ENCODE measurements around the gene ANO5. TPM values are rescaled to one million over a fixed set of nuclear protein-coding genes. Genes with fewer than 3 reads are reported as not detected.

The ANO5 gene
- total RNA-seq, 1 donor from 2014 or later, result 1.6 TPM

GRCh38 chr11:22199243-22199642 is 6.4 kb downstream of the ANO5 start:
- TF ChIP-seq CTCF (conservative IDR thresholded peaks at IDR 0.05; ENCODE audit: low read depth, low read length), result no peak
- DNase-seq (ENCODE audit: low read depth), result no peak
- no peak overlapping the region for H3K4me3 ChIP-seq (ENCODE audit: low read depth, low read length)

- DNase-seq (ENCODE audit: low read depth), result no peak
- TF ChIP-seq CTCF (conservative IDR thresholded peaks at IDR 0.05; ENCODE audit: low read depth, low read length), result no peak
- H3K4me3 ChIP-seq (ENCODE audit: low read depth, low read length), result no peak overlapping the region
Measured at GRCh38 chr11:22203281-22203680, 10.4 kb downstream of the ANO5 start.

- no peak for DNase-seq (ENCODE audit: low read depth)
- TF ChIP-seq CTCF (conservative IDR thresholded peaks at IDR 0.05; ENCODE audit: low read depth, low read length), result no peak
- no peak overlapping the region for H3K4me3 ChIP-seq (ENCODE audit: low read depth, low read length)
Measured at GRCh38 chr11:22207162-22207561, 14.3 kb downstream of the ANO5 start.

- no peak overlapping the region for H3K4me3 ChIP-seq (ENCODE audit: low read depth, low read length)
- no peak for TF ChIP-seq CTCF (conservative IDR thresholded peaks at IDR 0.05; ENCODE audit: low read depth, low read length)
- DNase-seq (ENCODE audit: low read depth), result no peak
Measured at GRCh38 chr11:22208151-22208858, 15.4 kb downstream of the ANO5 start.

GRCh38 chr11:22216940-22217339 is 24.1 kb downstream of the ANO5 start:
- TF ChIP-seq CTCF (conservative IDR thresholded peaks at IDR 0.05; ENCODE audit: low read depth, low read length), result no peak
- DNase-seq (ENCODE audit: low read depth), result no peak
- H3K4me3 ChIP-seq (ENCODE audit: low read depth, low read length), result no peak overlapping the region

GRCh38 chr11:22221143-22221542 is 28.3 kb downstream of the ANO5 start:
- no peak for TF ChIP-seq CTCF (conservative IDR thresholded peaks at IDR 0.05; ENCODE audit: low read depth, low read length)
- no peak overlapping the region for H3K4me3 ChIP-seq (ENCODE audit: low read depth, low read length)
- no peak for DNase-seq (ENCODE audit: low read depth)

GRCh38 chr11:22225190-22225589 is 32.3 kb downstream of the ANO5 start:
- DNase-seq (ENCODE audit: low read depth), result no peak
- no peak for TF ChIP-seq CTCF (conservative IDR thresholded peaks at IDR 0.05; ENCODE audit: low read depth, low read length)
- no peak overlapping the region for H3K4me3 ChIP-seq (ENCODE audit: low read depth, low read length)
